ENCODE results near the gene RSPRY1.

The RSPRY1 gene

DNA sequence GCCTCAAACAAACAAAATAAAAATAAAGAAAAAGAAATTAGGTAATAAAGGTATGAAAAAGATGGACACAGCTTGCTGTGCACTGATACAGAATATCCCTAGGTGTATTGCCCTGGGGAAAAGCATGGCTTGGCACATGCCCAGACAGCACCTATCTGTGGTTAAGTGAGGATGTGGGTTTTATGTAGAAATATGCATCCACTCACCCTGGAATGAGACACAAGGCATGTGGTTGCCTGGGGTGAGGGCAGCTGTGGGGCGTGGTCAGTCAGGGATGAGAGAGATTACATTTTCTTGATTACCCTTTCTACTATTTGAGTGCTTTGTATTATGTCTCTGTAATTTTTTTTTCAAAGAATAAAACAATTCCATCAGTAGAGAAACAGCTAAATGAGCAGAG is 91.5 kb downstream of the RSPRY1 start:
- no peak overlapping the region for H3K9ac ChIP-seq (ENCODE audit: low read length)
- H3K9me3 ChIP-seq (ENCODE audit: control insufficient read depth, low read length): no peaks in the 10 kb centered on the region
- H3K27me3 ChIP-seq (ENCODE audit: control insufficient read depth, insufficient read depth, low read length): no peaks in the 10 kb centered on the region
- no peaks in the 10 kb centered on the region for H3K36me3 ChIP-seq (ENCODE audit: control insufficient read depth, insufficient read depth, low read length)
- no peak overlapping the region for H3K4me3 ChIP-seq (ENCODE audit: low read length)
- H3K4me1 ChIP-seq (ENCODE audit: control insufficient read depth, insufficient read depth, low read length): peaks cover 66% of the 10 kb centered on the region

- H3K9me3 ChIP-seq (ENCODE audit: control insufficient read depth, low read length): no peaks in the 10 kb centered on the region
- H3K9ac ChIP-seq (ENCODE audit: low read length): no peak overlapping the region
- H3K4me3 ChIP-seq (ENCODE audit: low read length): no peak overlapping the region
- peaks cover 61% of the 10 kb centered on the region for H3K4me1 ChIP-seq (ENCODE audit: control insufficient read depth, insufficient read depth, low read length)
- peaks cover 2% of the 10 kb centered on the region for H3K27me3 ChIP-seq (ENCODE audit: control insufficient read depth, insufficient read depth, low read length)
- no peaks in the 10 kb centered on the region for H3K36me3 ChIP-seq (ENCODE audit: control insufficient read depth, insufficient read depth, low read length)
Measured at GRCh38 chr16:57278494-57278893, 92.4 kb downstream of the RSPRY1 start.

- Histone ChIP-seq H3K9me3 (ENCODE audit: control insufficient read depth, low read length) (no peaks in the 10 kb centered on the region), H3K4me3 (ENCODE audit: low read length) (no peak overlapping the region), H3K27me3 (ENCODE audit: control insufficient read depth, insufficient read depth, low read length) (peaks cover 8% of the 10 kb centered on the region), H3K9ac (ENCODE audit: low read length) (peak overlapping the region; percentile 33), H3K36me3 (ENCODE audit: control insufficient read depth, insufficient read depth, low read length) (no peaks in the 10 kb centered on the region), H3K4me1 (ENCODE audit: control insufficient read depth, insufficient read depth, low read length) (peaks cover 58% of the 10 kb centered on the region)
Measured at GRCh38 chr16:57279780-57280638, 93.9 kb downstream of the RSPRY1 start.

DNA sequence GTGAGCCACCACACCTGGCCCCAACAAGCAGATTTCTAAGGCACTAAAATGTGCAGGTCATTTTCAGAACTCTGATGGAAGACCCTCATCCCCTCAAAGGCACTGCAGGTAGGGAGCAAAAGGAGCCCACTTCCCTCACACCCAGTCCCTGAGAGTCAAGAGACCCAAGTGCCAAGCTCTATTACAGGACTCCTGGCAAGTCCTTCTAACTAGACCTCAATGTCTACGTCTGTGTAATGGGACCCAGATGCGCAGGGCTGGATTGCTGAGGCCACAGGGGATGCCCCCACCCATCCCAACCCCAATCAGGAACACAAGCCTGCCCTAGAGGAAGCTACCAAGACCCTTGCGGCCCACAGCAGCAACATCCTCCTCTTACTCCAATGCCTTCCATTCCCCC is 95.7 kb downstream of the RSPRY1 start:
- Histone ChIP-seq H3K9me3 (ENCODE audit: control insufficient read depth, low read length) (no peaks in the 10 kb centered on the region), H3K4me3 (ENCODE audit: low read length) (no peak overlapping the region), H3K4me1 (ENCODE audit: control insufficient read depth, insufficient read depth, low read length) (peaks cover 55% of the 10 kb centered on the region), H3K9ac (ENCODE audit: low read length) (no peak overlapping the region), H3K36me3 (ENCODE audit: control insufficient read depth, insufficient read depth, low read length) (no peaks in the 10 kb centered on the region), H3K27me3 (ENCODE audit: control insufficient read depth, insufficient read depth, low read length) (peaks cover 8% of the 10 kb centered on the region)

GRCh38 chr16:57282510-57283213 is 96.5 kb downstream of the RSPRY1 start:
- H3K36me3 ChIP-seq (ENCODE audit: control insufficient read depth, insufficient read depth, low read length): no peaks in the 10 kb centered on the region
- peaks cover 8% of the 10 kb centered on the region for H3K27me3 ChIP-seq (ENCODE audit: control insufficient read depth, insufficient read depth, low read length)
- H3K4me3 ChIP-seq (ENCODE audit: low read length): peak overlapping the region; percentile 66
- H3K9ac ChIP-seq (ENCODE audit: low read length): peak overlapping the region; percentile 92
- H3K4me1 ChIP-seq (ENCODE audit: control insufficient read depth, insufficient read depth, low read length): peaks cover 47% of the 10 kb centered on the region
- no peaks in the 10 kb centered on the region for H3K9me3 ChIP-seq (ENCODE audit: control insufficient read depth, low read length)

DNA sequence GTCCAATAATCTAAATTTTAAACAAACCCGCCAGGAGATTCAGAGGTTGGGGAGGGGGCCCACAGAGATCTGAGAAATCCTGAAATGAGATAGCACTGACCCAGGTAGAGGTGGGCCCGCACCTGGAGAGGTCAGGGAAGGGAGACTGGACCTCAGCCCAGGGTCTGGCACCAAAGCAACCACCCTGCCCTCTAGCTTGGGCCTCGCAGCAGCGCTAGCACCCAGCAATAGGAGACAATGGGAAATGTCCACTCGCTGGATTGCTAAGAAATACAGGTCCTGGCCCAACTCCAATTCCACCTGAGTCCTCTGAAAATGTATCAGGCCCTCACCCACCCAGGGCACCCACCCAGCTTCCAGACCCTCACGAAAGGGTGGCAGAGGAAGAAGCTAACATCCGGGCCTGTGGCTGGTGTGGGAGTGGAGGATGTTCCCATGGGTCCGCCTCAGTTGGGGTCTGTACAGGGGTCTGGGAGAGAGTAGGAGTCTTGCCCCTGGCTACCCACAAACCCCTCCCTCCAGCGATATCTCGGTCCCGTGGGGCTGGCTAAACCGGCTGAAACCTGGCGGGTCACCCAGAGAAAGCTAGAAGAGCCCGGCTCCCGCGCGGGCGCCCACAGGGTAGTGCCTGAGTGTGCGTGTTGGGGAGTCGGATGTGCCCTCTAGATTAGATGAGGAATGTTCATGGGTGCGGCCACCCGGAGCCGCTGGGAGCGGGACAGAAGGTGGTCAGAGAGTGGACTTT is 97.3 kb downstream of the RSPRY1 start:
- Histone ChIP-seq H3K4me3 (ENCODE audit: low read length) (peak overlapping the region; percentile 66), H3K9ac (ENCODE audit: low read length) (peak overlapping the region; percentile 92), H3K9me3 (ENCODE audit: control insufficient read depth, low read length) (no peaks in the 10 kb centered on the region), H3K27me3 (ENCODE audit: control insufficient read depth, insufficient read depth, low read length) (peaks cover 8% of the 10 kb centered on the region), H3K36me3 (ENCODE audit: control insufficient read depth, insufficient read depth, low read length) (no peaks in the 10 kb centered on the region), H3K4me1 (ENCODE audit: control insufficient read depth, insufficient read depth, low read length) (peaks cover 39% of the 10 kb centered on the region)

DNA sequence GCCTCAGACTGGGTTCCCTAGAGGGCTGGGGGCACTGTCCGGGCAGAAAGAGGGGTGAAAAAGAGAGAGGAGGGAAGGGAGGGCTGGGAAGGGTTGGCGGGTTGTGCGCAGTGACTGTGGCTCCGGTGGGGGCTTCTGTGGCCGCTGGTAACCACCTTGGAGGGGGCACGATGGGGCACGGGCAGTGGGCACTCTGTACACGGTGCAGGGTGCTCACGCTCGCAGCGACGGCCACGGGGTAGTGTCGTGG is 97.8 kb downstream of the RSPRY1 start:
- no peaks in the 10 kb centered on the region for H3K9me3 ChIP-seq (ENCODE audit: control insufficient read depth, low read length)
- peaks cover 34% of the 10 kb centered on the region for H3K4me1 ChIP-seq (ENCODE audit: control insufficient read depth, insufficient read depth, low read length)
- no peaks in the 10 kb centered on the region for H3K36me3 ChIP-seq (ENCODE audit: control insufficient read depth, insufficient read depth, low read length)
- H3K9ac ChIP-seq (ENCODE audit: low read length): peak overlapping the region; percentile 92
- peak overlapping the region; percentile 66 for H3K4me3 ChIP-seq (ENCODE audit: low read length)
- peaks cover 8% of the 10 kb centered on the region for H3K27me3 ChIP-seq (ENCODE audit: control insufficient read depth, insufficient read depth, low read length)

- H3K4me1 ChIP-seq (ENCODE audit: control insufficient read depth, insufficient read depth, low read length): peaks cover 31% of the 10 kb centered on the region
- no peaks in the 10 kb centered on the region for H3K36me3 ChIP-seq (ENCODE audit: control insufficient read depth, insufficient read depth, low read length)
- no peaks in the 10 kb centered on the region for H3K9me3 ChIP-seq (ENCODE audit: control insufficient read depth, low read length)
- H3K4me3 ChIP-seq (ENCODE audit: low read length): peak within 1 kb of the TSS; percentile 66
- peaks cover 8% of the 10 kb centered on the region for H3K27me3 ChIP-seq (ENCODE audit: control insufficient read depth, insufficient read depth, low read length)
- H3K9ac ChIP-seq (ENCODE audit: low read length): peak within 1 kb of the TSS; percentile 92
Measured at GRCh38 chr16:57284209-57284951, 98.3 kb downstream of the RSPRY1 start, which contains the start of gene PLLP. Gene PLLP (minus strand): TSS chr16:57284672. CDS start chr16:57284540, 132 bp downstream.

DNA sequence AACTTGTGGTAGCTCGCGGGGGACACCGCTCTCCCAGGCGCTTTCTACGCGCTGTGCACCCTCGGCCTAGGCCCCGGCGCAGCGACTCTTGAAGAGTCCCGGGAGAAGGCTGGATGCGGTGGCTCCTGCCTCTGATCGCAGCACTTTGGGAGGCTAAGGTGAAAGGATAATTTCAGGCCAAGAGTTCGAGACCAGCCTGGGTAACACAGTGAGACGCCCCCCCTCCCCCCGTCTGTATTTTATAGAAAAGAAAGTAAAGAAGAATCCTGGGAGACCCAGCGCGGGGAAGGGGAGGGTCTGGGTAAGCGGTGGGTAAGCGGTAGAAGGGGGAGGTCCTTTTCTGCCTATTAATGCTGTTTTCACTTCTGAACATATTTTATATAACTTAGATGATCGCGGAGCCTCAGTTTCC is 98.8 kb downstream of the RSPRY1 start:
- Histone ChIP-seq H3K36me3 (ENCODE audit: control insufficient read depth, insufficient read depth, low read length) (no peaks in the 10 kb centered on the region), H3K4me1 (ENCODE audit: control insufficient read depth, insufficient read depth, low read length) (peaks cover 30% of the 10 kb centered on the region), H3K9me3 (ENCODE audit: control insufficient read depth, low read length) (no peaks in the 10 kb centered on the region), H3K27me3 (ENCODE audit: control insufficient read depth, insufficient read depth, low read length) (peaks cover 8% of the 10 kb centered on the region), H3K9ac (ENCODE audit: low read length) (peak overlapping the region; percentile 92), H3K4me3 (ENCODE audit: low read length) (peak overlapping the region; percentile 66)

- Histone ChIP-seq H3K36me3 (ENCODE audit: control insufficient read depth, insufficient read depth, low read length) (no peaks in the 10 kb centered on the region), H3K4me1 (ENCODE audit: control insufficient read depth, insufficient read depth, low read length) (peaks cover 30% of the 10 kb centered on the region), H3K27me3 (ENCODE audit: control insufficient read depth, insufficient read depth, low read length) (peaks cover 8% of the 10 kb centered on the region), H3K4me3 (ENCODE audit: low read length) (no peak overlapping the region), H3K9ac (ENCODE audit: low read length) (peak overlapping the region; percentile 92), H3K9me3 (ENCODE audit: control insufficient read depth, low read length) (no peaks in the 10 kb centered on the region)
Measured at GRCh38 chr16:57285379-57285778, 99.2 kb downstream of the RSPRY1 start.

DNA sequence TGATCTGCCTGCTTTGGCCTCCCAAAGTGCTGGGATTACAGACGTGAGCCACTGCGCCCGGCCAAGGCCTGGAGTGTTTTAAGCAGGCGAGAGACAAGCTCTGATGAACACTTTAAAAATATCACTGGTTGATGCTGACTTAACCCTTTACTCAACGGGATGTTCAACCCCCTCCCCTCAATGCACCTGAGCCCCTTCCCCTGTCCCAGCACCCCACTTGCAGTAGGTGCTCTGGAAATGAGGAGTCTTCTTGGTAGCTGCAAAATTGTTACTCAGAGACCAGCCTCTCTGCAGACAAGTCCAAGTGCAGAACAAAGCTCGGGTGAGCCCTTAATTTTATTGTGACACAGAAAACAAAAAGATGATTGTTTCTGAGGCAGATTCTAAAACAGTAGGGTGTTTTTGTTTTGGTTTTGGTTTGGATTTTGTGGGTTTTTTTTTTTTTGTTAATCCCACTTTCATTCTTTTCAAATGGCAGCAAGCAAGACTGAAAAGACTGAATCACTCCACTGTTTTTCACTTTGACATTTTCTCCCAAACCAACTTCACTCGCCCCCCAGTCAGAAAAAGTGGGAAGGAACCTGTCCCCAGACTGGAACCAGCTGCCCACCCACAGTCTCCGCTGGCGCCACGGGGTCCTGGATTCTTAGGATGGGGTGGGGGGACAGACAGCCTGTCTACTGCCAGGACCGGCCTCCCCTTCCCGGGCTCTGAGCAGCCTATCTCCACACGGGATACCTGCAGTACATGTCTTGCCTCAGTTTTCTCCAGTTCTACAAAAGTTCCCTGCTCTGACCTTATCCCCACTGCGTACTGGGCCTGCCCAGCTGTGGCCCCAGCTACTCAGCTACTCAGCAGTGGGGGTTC is 103.5 kb downstream of the RSPRY1 start:
- peaks cover 34% of the 10 kb centered on the region for H3K4me1 ChIP-seq (ENCODE audit: control insufficient read depth, insufficient read depth, low read length)
- H3K27me3 ChIP-seq (ENCODE audit: control insufficient read depth, insufficient read depth, low read length): no peaks in the 10 kb centered on the region
- no peak overlapping the region for H3K9ac ChIP-seq (ENCODE audit: low read length)
- H3K9me3 ChIP-seq (ENCODE audit: control insufficient read depth, low read length): no peaks in the 10 kb centered on the region
- H3K36me3 ChIP-seq (ENCODE audit: control insufficient read depth, insufficient read depth, low read length): no peaks in the 10 kb centered on the region
- H3K4me3 ChIP-seq (ENCODE audit: low read length): no peak overlapping the region
